HG02759 (cell line): ENCODE measurements around the gene NFIB.

Experiments used
- ATAC-seq: cut with Tn5 transposase; IDR thresholded peaks from one replicate; pipeline ENCODE4 v1.9.1; 2021; ENCODE audit warnings: mild to moderate bottlenecking, moderate library complexity; ENCODE audit not compliant: unreplicated experiment

Gene NFIB

DNA sequence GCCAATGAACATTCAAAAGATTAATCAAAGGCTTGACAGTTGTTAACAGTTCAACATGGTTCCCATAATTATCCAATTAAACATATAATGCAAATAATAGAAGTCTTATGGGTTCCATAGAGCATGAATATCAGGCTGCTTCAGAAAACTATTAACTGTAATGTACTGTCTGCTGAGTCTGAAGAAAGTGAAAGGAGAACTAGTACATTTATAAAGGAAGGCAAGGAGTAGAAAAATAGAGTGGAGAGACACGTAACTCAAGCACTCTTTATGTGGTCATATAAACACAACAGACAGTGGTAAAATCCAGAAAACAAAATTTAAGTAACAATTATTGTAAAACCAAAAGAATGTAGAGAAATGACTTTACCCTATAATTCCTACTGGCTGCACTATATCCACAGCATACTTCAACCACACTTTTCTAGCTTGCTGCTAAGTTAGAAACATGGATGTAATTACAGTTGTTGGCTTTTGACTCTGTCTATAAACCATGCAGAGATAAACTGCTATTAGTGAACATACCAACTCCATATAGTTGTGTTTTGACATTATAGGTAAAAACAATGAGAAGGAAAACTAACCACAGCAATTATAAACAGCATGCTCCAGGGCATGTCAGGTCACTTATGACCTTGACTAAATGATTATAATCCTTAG, 32.7 kb downstream of the NFIB start:
- no peak for ATAC-seq

DNA sequence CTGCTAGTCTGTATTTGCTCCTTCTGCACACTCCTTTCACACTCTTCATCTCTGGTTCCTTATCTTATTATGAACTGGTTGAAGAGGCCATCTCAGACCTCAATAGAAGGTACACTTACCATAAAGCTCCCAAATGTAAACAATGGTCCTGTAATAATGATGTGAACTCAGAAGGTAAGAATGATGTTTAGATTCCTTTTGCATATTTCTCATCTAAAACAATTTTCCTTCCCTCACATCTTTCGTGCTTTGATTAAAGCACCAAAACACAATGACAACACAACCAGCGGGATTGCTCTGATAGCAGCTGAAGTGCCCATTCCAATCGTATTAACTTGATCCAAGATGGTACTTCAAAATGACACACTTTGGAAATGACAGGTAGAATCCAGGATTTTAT, 34.3 kb downstream of the NFIB start:
- no peak for ATAC-seq

- ATAC-seq: no peak
Measured at GRCh38 chr9:14278291-14278721, 35.6 kb downstream of the NFIB start.

DNA sequence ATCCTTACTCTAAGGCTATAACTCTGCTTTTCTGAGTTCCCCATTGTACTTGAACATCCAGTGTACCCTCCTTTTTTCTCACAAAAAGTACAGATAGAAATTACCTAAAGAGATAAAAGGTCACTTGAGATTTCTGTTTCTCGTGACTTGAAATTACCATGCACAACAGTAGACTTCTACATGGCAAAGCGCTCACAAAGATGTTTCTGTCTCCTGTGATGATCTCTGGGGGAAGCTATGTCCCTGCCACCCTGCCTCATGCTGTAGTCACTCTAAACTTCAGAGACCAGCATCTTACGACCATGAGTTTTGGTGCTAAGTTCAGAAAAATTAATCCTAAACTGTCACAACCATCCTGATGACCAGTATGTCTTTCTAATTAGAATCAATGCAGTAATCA, 36.2 kb downstream of the NFIB start:
- no peak for ATAC-seq

GRCh38 chr9:14277244-14277643, 36.7 kb downstream of the NFIB start:
- ATAC-seq: no peak

DNA sequence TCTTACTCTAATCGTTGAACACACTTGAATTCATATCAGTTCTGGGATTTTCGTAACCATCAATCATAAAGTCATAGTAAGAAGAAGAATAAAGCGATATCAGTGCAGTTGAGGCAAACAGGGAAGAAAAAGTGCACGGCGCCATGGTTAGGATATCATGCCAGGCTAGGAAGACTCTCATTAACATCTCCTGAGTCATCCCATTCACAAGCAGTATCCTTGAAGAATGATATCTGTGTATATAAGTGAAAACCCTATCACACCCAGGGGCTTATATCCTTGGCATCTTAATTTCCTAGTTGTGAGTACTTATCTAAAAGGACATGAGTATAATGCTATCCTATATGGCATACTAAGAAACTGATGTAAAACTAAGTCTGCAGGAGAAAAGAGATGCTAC, 38.6 kb downstream of the NFIB start:
- ATAC-seq: no peak

DNA sequence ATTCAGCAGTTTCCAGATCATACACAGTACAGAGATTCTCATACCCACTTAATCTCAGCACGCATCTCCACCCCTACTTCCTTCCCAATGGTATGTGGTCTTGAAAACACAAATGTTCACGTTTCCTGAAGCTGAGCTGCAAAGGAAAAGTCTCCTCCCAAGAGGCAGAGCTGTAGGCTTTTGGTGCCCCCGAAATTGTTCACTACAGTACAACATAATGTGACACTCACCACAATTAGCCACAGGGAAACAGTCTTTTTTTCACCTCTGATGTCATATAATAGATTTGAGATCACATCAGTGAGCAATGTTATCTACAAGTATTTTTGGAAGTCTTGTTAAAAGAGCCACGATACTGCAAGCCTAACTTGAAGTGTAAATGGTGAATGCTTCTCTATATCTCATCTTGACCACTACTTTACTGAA, 40.2 kb downstream of the NFIB start:
- ATAC-seq: peak; percentile 45

- ATAC-seq: no peak
Measured at GRCh38 chr9:14272927-14273528, 40.9 kb downstream of the NFIB start.

DNA sequence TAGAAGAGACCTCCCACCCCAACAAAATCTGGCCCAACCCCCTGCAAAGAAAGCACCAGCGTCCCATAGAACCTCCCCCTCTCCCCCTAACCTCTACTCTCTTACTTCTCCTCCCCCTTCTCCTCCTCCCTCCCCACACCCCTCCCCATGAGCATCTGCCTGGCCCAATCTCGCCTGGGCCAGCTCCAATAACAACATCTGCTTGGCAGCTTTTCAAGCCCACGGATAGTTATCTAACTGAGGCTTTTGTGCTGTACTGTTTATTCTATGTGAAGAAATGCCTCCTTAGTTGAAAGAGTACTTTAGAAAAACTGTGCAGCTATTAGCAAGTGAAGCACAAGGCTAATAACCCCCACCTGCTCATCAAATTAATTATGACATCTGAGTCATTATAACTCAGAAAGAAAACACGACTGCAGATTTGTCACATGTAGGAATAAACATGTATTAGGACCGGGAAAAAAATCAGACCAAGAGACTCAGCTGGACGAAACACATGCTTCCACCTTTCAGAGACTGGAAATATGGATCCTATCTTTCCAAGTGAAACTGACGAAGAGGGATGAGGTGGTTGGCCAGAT, 42.8 kb downstream of the NFIB start:
- ATAC-seq: no peak

DNA sequence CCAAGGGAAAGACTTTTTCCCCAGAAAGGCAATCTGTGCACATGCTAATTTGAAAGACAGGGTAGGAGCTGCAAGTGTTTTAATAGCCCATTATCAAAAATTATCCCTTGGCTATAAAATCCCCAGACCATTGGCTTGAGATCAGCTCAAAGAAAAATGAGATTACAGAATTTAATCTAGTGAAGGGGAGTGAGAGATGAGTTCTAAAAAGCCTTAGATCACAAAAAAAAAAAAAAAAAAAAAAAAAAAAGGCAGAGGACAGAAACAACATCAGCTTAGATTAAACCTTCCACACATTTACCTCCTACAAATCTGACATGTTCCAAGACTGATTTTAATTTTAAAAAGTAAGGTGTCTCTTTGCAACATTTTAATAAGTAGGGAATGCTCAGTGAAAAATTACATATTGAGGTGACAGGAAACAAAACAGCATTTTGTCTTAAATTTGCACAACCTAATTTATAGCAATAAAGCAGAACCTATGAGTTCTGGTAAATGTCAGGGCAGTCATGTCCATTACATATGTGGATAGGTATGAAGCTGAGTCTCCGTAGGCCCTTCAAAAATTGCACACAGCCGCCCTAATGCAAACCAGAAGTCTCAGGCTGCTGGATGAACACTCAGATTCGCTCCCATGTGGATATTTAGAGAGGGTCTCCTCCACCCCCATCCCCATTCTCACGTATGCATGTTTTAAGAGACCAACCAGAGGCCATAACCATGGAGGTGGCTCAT, 43.4 kb downstream of the NFIB start:
- ATAC-seq: no peak

- no peak for ATAC-seq
Measured at GRCh38 chr9:14269916-14270315, 44.0 kb downstream of the NFIB start.

DNA sequence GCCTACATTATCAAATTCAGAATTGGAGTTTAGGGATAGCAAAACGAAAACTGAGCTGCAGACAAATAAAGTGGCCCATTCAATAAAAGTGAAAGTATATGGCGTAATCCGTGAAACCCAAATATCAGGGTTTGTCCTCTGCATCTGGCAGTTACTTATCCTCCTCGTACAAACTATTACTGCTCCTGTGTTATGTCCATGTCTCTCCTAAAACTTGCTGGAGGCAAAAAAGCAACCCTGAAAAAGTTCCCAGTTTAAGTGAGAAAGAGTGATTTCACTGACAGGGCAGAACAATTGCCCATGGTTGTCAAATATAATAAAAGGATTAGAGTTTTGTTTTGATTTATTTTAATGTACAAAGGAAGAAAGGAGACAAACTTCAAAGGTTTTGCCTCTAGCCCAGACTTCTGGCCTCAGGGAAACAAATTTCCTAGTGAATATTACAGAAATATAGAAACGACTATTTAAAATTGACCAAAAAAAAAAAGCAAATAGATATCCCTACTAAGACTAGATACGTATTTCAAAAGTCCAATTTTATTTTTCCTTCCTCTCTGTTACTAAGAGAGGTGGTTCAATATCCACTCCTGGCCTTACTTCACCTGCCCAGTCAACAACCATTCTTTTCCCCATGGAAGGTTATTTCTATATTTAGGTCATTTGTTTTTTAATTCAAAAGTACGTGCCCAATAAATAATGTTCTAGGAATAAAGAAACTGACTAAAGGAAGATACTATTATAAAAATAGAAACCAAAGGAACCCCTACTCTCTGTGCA, 50.0 kb downstream of the NFIB start:
- ATAC-seq: no peak

GRCh38 chr9:14262827-14263226, 51.1 kb downstream of the NFIB start:
- ATAC-seq: no peak

GRCh38 chr9:14261616-14262015, 52.3 kb downstream of the NFIB start:
- ATAC-seq: no peak

- ATAC-seq: no peak
Measured at GRCh38 chr9:14260101-14260500, 53.8 kb downstream of the NFIB start.

DNA sequence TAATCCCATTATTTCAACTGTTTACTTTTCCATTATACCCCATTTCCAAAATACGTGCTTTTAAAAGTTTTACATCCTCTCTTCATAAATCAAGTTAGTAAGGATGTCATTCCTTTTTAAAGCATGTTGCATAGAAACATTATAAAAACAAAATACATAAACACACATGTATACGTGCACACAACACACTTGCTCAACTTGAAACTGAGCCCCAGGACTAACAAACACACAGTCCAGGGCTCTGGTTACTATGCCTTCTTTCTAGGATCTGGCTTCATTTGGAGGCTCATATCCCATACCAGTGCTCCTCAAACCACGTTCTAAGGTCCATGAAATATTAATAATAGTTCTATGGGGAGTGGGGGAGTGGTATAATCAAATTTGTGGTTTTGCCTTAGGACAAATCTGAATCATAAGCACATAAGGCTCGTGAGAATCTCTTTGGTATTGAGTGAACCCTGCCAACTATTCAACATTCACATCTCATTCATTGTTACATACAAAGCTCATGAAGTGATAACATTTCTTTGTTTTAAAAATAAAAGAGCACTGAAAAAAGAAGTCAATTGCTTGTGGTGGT, 55.2 kb downstream of the NFIB start:
- ATAC-seq: no peak

GRCh38 chr9:14258156-14258555, 55.8 kb downstream of the NFIB start:
- no peak for ATAC-seq

- ATAC-seq: no peak
Measured at GRCh38 chr9:14256588-14256987, 57.4 kb downstream of the NFIB start.

DNA sequence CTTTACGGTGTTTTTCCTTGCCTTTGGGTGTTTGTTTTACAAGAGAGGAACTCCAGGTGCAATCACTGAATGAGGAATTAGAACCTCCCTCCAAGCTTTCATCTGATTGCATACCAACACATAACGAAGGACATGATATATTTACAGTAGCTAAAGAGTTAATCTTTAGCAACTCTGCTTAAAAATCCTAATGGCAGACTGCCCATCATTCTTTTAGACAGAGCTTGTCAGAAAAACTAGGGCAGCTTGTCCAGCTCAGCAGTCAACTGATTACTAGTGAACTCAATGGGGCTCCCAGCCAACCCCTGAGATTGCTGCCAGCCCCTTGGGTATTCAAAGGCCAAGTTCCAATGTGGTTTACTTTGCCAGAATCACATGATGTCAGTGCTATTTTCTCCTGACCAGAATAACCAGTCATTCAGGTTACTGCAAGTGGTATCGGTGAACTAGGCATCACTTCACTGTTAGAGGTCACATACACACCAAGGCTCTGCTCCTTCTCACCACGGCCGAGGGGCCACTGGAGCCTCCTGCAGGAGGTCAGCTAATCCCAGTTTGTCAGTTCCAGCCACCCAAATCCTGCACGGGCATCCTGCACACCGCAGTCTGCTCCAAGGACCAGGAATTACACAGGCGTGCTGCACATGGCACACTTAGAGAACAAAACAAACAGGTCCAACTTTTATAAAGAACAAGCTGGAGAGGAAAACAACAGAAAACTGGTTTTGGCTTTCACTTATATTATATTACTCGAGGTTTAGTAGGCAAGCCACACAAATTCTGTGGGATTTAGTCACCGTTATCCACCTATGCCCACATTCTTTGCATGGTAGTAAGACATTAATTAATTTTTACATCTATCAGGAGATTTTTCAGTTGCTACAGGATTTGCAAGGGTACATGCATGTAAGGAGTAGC, 62.5 kb downstream of the NFIB start:
- ATAC-seq: peak; percentile 60

GRCh38 chr9:14250794-14251153, 63.2 kb downstream of the NFIB start:
- no peak for ATAC-seq
